Measurements from ENCODE around the gene NEURL2.

Gene NEURL2

DNA sequence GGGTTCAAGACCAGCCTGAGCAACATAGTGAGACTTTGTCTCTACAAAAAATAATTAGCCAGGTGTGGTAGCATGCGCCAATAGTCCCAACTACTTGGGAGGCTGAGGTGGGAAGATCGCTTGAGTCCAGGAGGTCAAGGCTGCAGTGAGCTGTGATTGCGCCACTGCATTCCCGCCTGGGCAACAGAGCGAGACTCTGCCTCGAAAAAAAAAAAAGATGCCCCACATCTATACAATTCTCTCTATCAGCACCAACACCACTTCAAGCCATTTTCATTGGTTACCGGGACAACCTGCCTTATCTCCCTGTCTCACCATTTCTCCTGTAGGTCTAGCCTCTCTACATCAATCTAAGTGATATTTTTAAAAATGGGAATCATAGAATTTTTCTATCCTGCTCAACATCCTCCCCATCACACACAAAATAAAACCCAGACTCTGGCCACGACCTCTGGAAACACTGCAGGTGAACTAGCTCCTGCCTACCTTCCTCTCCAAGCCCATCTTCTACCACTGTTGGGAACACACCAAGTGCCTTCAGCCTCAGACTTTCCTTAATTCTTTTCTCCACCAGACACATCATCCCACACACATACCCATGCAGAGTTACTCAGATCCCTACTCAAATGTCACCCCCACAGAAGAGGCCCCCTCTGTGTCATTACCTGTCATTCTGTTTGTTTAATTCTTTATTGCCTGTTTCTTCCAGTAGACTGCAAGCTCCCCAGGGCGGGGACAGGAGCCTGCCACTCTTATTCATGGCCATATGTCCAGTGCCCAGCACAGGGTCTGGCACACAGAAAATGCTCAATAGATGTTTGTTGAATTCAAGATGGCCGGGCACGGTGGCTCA, 30.6 kb upstream of the NEURL2 start:
- Mint-ChIP-seq H3K27ac (peak overlapping the region; percentile 95 to 96 (median 95)), H3K27me3 (ENCODE audit: low read depth) (no peaks in the 10 kb centered on the region), H3K36me3 (ENCODE audit: low read depth) (no peaks in the 10 kb centered on the region), H3K4me3 (peak overlapping the region; percentile 18 to 66 (median 24)), H3K9me3 (no peaks in the 10 kb centered on the region), H3K4me1 (peaks cover 62% of the 10 kb centered on the region)
- TF ChIP-seq, protein P1, sequence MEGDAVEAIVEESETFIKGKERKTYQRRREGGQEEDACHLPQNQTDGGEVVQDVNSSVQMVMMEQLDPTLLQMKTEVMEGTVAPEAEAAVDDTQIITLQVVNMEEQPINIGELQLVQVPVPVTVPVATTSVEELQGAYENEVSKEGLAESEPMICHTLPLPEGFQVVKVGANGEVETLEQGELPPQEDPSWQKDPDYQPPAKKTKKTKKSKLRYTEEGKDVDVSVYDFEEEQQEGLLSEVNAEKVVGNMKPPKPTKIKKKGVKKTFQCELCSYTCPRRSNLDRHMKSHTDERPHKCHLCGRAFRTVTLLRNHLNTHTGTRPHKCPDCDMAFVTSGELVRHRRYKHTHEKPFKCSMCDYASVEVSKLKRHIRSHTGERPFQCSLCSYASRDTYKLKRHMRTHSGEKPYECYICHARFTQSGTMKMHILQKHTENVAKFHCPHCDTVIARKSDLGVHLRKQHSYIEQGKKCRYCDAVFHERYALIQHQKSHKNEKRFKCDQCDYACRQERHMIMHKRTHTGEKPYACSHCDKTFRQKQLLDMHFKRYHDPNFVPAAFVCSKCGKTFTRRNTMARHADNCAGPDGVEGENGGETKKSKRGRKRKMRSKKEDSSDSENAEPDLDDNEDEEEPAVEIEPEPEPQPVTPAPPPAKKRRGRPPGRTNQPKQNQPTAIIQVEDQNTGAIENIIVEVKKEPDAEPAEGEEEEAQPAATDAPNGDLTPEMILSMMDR (IDR thresholded peaks at IDR 0.05; ENCODE audit: unreplicated experiment in 3 of 3): no peak

DNA sequence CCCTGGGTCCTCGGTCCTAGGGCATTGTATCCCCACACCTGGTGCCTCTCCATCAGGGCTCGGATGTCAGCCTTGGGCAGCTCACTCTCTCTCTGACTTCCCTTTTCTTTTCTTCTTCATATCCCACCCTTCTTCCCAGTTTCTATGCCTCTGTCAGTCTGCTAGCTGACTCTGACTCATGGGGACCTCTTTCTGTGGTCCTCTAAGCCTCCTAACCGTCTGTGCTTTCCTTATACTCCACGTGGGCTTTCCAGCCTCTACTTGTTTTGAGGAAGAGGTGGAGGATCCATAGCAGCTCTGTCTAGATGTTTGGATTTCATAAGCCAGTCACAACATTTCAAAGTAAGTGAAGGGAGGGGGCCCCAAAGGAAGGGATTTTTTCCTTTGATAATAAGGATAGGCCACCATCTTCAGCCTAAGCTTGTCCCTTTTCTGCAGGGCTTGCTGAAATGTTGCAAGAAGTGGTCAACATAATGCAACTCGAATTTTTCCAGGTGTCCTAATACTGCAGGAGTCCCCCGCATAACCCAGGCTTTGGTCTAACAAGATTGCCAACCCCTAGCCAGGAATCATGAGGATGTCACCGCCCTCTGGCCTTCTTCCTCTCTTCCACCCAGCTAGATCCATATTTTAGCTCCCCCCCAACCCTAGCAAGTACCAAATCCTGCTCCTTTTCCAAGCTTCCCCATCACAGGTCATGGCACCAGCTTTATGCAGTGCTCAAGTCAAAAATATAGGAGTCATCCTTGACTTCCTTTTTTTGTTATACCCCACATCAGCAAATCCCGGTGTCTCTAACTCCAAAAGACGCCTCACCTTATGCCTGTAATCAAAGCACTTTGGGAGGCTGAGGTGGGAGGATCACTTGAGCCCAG, 29.7 kb upstream of the NEURL2 start:
- no peaks in the 10 kb centered on the region for H3K36me3 Mint-ChIP-seq (ENCODE audit: low read depth)
- no peaks in the 10 kb centered on the region for H3K9me3 Mint-ChIP-seq
- peak overlapping the region; percentile 58 to 79 (median 63) for H3K4me3 Mint-ChIP-seq
- peak overlapping the region; percentile 95 to 96 (median 95) for H3K27ac Mint-ChIP-seq
- TF ChIP-seq, protein P1 (IDR thresholded peaks at IDR 0.05; ENCODE audit: unreplicated experiment in 3 of 3): no peak
- peaks cover 61% of the 10 kb centered on the region for H3K4me1 Mint-ChIP-seq
- no peaks in the 10 kb centered on the region for H3K27me3 Mint-ChIP-seq (ENCODE audit: low read depth)

DNA sequence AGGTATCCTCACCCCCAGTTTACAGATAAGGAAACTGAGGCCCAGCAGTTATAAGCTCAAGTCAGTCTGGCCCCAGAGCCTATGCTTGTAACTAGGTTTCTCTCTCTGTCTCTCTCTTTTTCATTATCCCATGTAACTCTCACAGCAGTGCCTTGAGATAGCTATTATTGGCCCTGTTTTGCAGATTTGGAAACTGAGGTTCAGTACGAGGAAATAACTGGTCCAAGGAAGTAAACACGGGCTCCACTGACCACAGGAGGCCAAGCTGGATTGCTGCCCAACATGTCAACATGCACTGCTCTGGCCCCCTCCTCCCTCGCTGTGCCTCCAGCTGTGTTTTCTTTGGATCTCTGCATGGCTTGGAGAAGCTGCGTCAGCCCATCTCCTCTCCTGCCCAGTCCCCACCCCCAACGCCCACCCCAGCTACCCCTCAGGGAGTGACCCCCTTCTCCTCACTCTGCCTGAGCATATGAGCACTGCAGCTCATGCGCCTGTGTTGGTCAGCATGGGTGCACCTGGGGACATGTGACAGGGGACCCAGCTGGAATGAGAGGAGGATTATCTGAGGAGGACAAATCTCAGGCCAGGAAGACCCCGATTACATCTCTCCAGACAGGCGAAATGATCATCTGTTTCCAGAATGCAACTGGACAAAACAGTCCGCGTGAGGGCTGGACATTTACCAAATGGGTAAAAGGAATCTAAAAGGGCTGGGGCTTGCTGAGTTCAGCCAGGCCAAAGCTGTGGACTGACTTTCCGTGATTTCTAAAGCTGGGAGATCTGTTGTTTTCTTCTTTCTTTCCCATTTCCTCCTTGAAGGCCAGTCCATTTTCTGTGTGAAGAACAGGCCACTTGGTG, 28.8 kb upstream of the NEURL2 start:
- Mint-ChIP-seq H3K9me3 (no peaks in the 10 kb centered on the region), H3K27ac (peak overlapping the region; percentile 95 to 96 (median 95)), H3K4me3 (peak overlapping the region; percentile 58 to 79 (median 63)), H3K27me3 (ENCODE audit: low read depth) (no peaks in the 10 kb centered on the region), H3K4me1 (peaks cover 52% of the 10 kb centered on the region), H3K36me3 (ENCODE audit: low read depth) (no peaks in the 10 kb centered on the region)
- TF ChIP-seq, protein P1 (IDR thresholded peaks at IDR 0.05; ENCODE audit: unreplicated experiment in 3 of 3): no peak

DNA sequence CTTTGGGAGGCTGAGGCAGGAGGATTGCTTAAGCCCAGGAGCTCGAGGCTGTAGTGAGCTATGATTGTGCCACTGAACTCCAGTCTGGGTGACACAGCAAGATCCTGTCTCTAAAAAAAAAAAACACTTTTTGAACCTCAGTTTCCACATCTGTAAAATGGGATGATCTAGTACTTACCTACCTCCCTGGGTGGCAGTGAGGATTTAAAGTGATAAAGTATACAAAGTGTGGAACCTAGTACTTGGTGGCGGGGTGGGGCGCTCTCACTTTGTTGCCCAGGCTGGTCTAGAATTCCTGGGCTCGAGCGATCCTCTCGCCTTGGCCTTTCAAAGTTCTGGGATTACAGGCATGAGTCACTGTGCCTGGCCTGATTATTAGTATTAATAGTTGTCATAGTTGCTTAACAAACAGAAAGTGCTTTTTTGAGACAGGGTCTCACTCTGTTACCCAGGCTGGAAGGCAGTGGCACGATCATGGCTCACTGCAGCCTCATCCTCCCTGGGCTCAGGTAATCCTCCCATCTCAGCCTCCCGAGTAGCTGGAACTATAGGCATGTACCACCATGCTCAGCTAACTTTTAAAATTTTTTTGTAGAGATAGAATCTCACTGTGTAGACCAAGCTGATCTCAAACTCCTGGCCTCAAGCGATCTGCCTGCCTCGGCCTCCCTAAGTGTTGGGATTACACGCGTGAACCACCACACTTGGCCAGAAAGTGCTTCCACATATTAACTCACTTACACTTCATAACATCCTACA, 27.9 kb upstream of the NEURL2 start:
- Mint-ChIP-seq H3K4me1 (peaks cover 52% of the 10 kb centered on the region), H3K4me3 (no peak overlapping the region), H3K9me3 (no peaks in the 10 kb centered on the region), H3K27me3 (ENCODE audit: low read depth) (no peaks in the 10 kb centered on the region), H3K27ac (peak overlapping the region; percentile 95 to 98 (median 96)), H3K36me3 (ENCODE audit: low read depth) (no peaks in the 10 kb centered on the region)
- TF ChIP-seq, protein P1 (IDR thresholded peaks at IDR 0.05; ENCODE audit: unreplicated experiment in 3 of 3): no peak

DNA sequence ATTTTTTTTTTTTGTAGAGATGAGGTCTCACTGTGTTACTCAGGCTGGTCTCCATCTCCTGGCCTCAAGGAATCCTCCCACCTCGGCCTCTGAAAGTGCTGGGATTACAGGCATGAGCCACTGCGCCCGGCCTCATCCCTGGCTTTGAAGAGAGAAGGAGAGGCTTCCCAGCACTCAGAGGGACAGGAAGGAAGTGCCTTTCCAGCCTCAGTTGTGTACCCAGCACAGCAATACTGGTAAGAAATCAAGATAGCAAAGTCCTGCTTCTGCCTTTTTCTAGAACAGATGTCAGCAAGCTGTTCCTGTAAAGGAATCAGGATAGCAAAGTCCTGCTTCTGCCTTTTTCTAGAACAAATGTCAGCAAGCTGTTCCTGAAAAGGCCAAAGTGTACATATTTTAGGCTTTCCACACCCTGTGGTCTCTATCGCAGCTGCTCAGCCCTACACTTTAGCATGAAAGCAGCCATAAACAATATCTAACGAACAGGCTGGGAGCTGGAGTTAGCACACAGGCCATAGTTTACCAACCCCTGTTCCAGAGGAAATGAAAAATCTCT, 27.3 kb upstream of the NEURL2 start:
- H3K27ac Mint-ChIP-seq: peak overlapping the region; percentile 91 to 98 (median 96)
- H3K4me3 Mint-ChIP-seq: peak overlapping the region in 2 of 3 experiments; percentile 58 to 59
- TF ChIP-seq, protein P1 (IDR thresholded peaks at IDR 0.05; ENCODE audit: unreplicated experiment in 3 of 3): no peak
- H3K4me1 Mint-ChIP-seq: peaks cover 51% of the 10 kb centered on the region
- no peaks in the 10 kb centered on the region for H3K27me3 Mint-ChIP-seq (ENCODE audit: low read depth)
- H3K9me3 Mint-ChIP-seq: no peaks in the 10 kb centered on the region
- H3K36me3 Mint-ChIP-seq (ENCODE audit: low read depth): no peaks in the 10 kb centered on the region
